Measurements from ENCODE around the gene SUCLG1. TPM values are rescaled to one million over a fixed set of nuclear protein-coding genes. Genes with fewer than 3 reads are reported as not detected.

SUCLG1 gene
- total and polyA plus RNA-seq, 10 of the 15 experiments (the other 5 are each of a cell fraction or from before 2014, with no cell fraction given) = 75.4 to 197 (median 93.6) TPM

DNA sequence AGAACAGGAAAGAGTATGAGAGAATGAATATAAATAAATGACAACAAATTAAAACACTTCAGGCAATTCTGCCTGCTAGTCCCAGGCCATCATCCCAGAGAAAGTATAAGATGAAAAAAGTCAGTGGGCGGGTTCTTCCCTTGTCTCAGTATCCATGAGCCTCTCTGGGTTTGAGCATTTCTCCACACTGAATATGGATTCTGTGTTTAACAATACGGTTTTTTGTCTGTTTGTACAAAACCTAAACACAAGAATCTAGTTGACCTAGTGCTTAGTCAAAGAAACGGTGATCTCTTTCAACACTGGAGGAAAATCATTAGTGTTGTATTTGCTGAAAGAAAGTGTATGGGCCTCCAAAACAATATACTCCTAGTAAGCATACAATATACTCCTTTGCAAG, 10.0 kb downstream of the SUCLG1 start:
- intact Hi-C loops (cut with micrococcal nuclease; ENCODE audit: unreplicated experiment) = no loop called here
- BruUV-seq (replicated peaks) = no TSS peak

More for the DNA sequence above, 10.0 kb downstream of the SUCLG1 start:
- Histone ChIP-seq H3K9ac (ENCODE audit: control insufficient read depth, insufficient read depth, low read length) (no peak overlapping the region), H3K4me3 (no peak overlapping the region), H3K36me3 (ENCODE audit: control insufficient read depth in 2 of 2, insufficient read depth in 2 of 2, low read length in 1 of 2) (peaks cover 3% of the 10 kb centered on the region in 2 experiments; a peak in 2 of 4 replicates), H3K27ac (ENCODE audit: control insufficient read depth, insufficient read depth) (no peak overlapping the region), H3K79me2 (ENCODE audit: control insufficient read depth, insufficient read depth, low read length) (peaks cover 21% of the 10 kb centered on the region), H2AFZ (ENCODE audit: control insufficient read depth, low read depth, low read length) (no peak overlapping the region), H3K4me1 (ENCODE audit: control insufficient read depth, insufficient read depth, low read length) (no peaks in the 10 kb centered on the region), H3K4me2 (ENCODE audit: control insufficient read depth, insufficient read depth) (no peak overlapping the region), H3K9me3 (replicated peaks; ENCODE audit: control insufficient read depth, insufficient read depth, low read length) (no peaks in the 10 kb centered on the region), H3K27me3 (replicated peaks in 1 of 2; ENCODE audit: control insufficient read depth in 2 of 2, insufficient read depth in 2 of 2, low read length in 1 of 2) (no peaks in the 10 kb centered on the region), H4K20me1 (ENCODE audit: control insufficient read depth, insufficient read depth) (0 out of 2 replicates have a peak, but pooled peaks cover 2% of the 10 kb centered on the region)
- TF ChIP-seq FOS (IDR thresholded peaks at IDR 0.05; ENCODE audit: borderline replicate concordance, extremely low read depth, insufficient read length) (no peak), TBL1XR1 (IDR thresholded peaks at IDR 0.05; ENCODE audit: low read depth, low read length) (no peak), CBX3 (IDR thresholded peaks at IDR 0.05; ENCODE audit: borderline replicate concordance, low read depth) (no peak), SREBF1 (IDR thresholded peaks at IDR 0.05; ENCODE audit: low read length) (no peak), POLR2A (IDR thresholded peaks at IDR 0.05; ENCODE audit: low read depth, low read length) (no peak), ASH2L (IDR thresholded peaks at IDR 0.05; ENCODE audit: borderline replicate concordance, low read depth) (no peak), EGR1 (IDR thresholded peaks at IDR 0.05; ENCODE audit: borderline replicate concordance in 1 of 2, low read depth in 2 of 2, low read length in 2 of 2) (no peak), MXI1 (IDR thresholded peaks at IDR 0.05; ENCODE audit: low read depth, low read length) (no peak), ZNF217 (IDR thresholded peaks at IDR 0.05) (no peak), NR2F1 (conservative IDR thresholded peaks at IDR 0.05) (no peak)
- TF ChIP-seq, protein P1, sequence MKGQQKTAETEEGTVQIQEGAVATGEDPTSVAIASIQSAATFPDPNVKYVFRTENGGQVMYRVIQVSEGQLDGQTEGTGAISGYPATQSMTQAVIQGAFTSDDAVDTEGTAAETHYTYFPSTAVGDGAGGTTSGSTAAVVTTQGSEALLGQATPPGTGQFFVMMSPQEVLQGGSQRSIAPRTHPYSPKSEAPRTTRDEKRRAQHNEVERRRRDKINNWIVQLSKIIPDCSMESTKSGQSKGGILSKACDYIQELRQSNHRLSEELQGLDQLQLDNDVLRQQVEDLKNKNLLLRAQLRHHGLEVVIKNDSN (IDR thresholded peaks at IDR 0.05; ENCODE audit: borderline replicate concordance, extremely low read length, insufficient read depth, low read depth, low read length) = no peak
- TF ChIP-seq, protein P2, sequence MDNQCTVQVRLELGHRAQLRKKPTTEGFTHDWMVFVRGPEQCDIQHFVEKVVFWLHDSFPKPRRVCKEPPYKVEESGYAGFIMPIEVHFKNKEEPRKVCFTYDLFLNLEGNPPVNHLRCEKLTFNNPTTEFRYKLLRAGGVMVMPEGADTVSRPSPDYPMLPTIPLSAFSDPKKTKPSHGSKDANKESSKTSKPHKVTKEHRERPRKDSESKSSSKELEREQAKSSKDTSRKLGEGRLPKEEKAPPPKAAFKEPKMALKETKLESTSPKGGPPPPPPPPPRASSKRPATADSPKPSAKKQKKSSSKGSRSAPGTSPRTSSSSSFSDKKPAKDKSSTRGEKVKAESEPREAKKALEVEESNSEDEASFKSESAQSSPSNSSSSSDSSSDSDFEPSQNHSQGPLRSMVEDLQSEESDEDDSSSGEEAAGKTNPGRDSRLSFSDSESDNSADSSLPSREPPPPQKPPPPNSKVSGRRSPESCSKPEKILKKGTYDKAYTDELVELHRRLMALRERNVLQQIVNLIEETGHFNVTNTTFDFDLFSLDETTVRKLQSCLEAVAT (IDR thresholded peaks at IDR 0.05) = no peak
- TF ChIP-seq, protein P3, sequence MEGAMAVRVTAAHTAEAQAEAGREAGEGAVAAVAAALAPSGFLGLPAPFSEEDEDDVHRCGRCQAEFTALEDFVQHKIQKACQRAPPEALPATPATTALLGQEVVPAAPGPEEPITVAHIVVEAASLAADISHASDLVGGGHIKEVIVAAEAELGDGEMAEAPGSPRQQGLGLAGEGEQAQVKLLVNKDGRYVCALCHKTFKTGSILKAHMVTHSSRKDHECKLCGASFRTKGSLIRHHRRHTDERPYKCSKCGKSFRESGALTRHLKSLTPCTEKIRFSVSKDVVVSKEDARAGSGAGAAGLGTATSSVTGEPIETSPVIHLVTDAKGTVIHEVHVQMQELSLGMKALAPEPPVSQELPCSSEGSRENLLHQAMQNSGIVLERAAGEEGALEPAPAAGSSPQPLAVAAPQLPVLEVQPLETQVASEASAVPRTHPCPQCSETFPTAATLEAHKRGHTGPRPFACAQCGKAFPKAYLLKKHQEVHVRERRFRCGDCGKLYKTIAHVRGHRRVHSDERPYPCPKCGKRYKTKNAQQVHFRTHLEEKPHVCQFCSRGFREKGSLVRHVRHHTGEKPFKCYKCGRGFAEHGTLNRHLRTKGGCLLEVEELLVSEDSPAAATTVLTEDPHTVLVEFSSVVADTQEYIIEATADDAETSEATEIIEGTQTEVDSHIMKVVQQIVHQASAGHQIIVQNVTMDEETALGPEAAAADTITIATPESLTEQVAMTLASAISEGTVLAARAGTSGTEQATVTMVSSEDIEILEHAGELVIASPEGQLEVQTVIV (IDR thresholded peaks at IDR 0.05; ENCODE audit: borderline replicate concordance, partially characterized antibody) = no peak
- TF ChIP-seq, protein P4, sequence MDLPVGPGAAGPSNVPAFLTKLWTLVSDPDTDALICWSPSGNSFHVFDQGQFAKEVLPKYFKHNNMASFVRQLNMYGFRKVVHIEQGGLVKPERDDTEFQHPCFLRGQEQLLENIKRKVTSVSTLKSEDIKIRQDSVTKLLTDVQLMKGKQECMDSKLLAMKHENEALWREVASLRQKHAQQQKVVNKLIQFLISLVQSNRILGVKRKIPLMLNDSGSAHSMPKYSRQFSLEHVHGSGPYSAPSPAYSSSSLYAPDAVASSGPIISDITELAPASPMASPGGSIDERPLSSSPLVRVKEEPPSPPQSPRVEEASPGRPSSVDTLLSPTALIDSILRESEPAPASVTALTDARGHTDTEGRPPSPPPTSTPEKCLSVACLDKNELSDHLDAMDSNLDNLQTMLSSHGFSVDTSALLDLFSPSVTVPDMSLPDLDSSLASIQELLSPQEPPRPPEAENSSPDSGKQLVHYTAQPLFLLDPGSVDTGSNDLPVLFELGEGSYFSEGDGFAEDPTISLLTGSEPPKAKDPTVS (IDR thresholded peaks at IDR 0.05; ENCODE audit: low read depth, low read length) = no peak
- DNase-seq (ENCODE audit: low read depth, low spot score) (no peak), FAIRE-seq (no peak), ATAC-seq (no peak)
- 92% methylated on average over 3 of the region's 3 CpGs for WGBS (ENCODE audit: insufficient coverage, insufficient replicate concordance, low lambda C conversion rate, missing lambda C conversion rate)
- POLR2A ChIA-PET = no interaction called here
- CTCF ChIA-PET = no interaction called here
- RAD21 ChIA-PET (ENCODE audit: unreplicated experiment) = no interaction called here
- in situ Hi-C loops (cut with MboI) = no loop called here
- SMC1A ChIA-PET (ENCODE audit: uncharacterized antibody, unreplicated experiment) = no interaction called here

Data from GM12878 (cell line).